Measurements from ENCODE around the gene RPS8.

RPS8 gene

DNA sequence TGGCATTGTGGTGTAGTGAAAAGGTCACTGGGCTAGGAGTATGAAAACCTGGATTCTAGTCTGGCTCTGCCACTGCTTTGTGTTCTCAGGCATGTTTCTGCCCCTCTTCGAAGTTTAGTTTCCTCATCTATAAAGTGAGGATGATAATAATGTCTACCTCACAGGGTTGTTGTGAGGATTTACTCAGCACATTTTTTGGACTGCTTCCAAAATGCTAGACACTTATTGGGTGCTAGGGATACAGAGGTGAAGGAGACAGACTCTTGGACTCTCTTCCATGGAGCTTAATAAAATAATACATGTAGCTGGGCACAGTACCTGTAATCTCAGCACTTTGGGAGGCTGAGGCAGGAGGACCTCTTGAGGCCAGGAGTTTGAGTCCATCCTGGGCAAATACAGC is 32.1 kb upstream of the RPS8 start:
- Histone ChIP-seq H2AFZ (ENCODE audit: insufficient read depth, low read length, poor library complexity) (no peak overlapping the region), H3K79me2 (ENCODE audit: control insufficient read depth, insufficient read depth, low read length, poor library complexity) (peaks cover 7% of the 10 kb centered on the region), H3K14ac (ENCODE audit: low read length) (no peak overlapping the region), H3K4ac (ENCODE audit: low read depth, low read length) (no peak overlapping the region), H2BK12ac (ENCODE audit: low read length) (no peak overlapping the region), H2BK120ac (ENCODE audit: insufficient read depth, low read length, poor library complexity) (no peak overlapping the region), H3K27me3 (ENCODE audit: insufficient read depth, low read length) (no peaks in the 10 kb centered on the region), H3K4me1 (ENCODE audit: control insufficient read depth in 1 of 2, insufficient read depth in 2 of 2, low read length in 2 of 2) (peaks cover 2 to 3% of the 10 kb centered on the region in 2 experiments), H3K9me3 (ENCODE audit: insufficient read depth, low read depth, low read length) (no peaks in the 10 kb centered on the region), H3K27ac (ENCODE audit: low read depth, low read length) (no peak overlapping the region), H2AK5ac (ENCODE audit: low read length) (no peak overlapping the region), H3K79me1 (ENCODE audit: low read length) (peaks cover 7% of the 10 kb centered on the region), H2BK5ac (ENCODE audit: low read depth, low read length, poor library complexity) (no peak overlapping the region), H3K18ac (ENCODE audit: low read length) (no peak overlapping the region), H3K36me3 (ENCODE audit: control insufficient read depth in 1 of 2, insufficient read depth in 2 of 2, low read length in 2 of 2) (peaks cover 22 to 30% of the 10 kb centered on the region in 2 experiments), H4K12ac (ENCODE audit: low read depth, low read length) (no peak overlapping the region), H3K9ac (ENCODE audit: low read length) (no peak overlapping the region), H3K4me3 (ENCODE audit: low read depth, low read length) (no peak overlapping the region), H3K4me2 (ENCODE audit: low read length) (no peak overlapping the region), H4K91ac (ENCODE audit: low read depth, low read length) (no peak overlapping the region), H3K23ac (ENCODE audit: low read length) (no peak overlapping the region), H4K8ac (ENCODE audit: low read depth, low read length) (no peak overlapping the region)
- no peak for DNase-seq
- no CpG with 5 or more reads among the region's 1 CpG for WGBS (ENCODE audit: extremely low coverage, insufficient coverage, insufficient read length)

DNA sequence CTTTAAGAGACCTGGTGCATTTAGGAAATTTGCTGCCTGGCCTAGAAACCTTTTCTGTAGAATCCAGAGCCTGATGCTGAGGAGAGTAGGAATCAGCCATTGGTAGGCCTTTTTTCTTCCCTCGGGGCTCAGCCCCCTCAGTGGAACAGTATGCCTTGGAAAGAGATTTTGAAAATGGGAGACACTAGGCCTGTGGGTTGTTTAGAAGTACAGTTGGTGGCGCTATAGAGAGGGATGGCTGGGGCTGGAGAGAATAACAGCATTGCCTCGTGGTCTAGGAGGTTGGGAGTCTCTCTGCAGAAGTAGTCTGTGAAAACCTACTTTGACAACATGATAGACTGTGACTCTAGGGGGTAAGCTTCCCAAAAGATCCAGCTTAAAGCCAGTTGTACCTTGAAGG is 27.5 kb upstream of the RPS8 start:
- Histone ChIP-seq H3K23ac (ENCODE audit: low read length) (no peak overlapping the region), H2AFZ (ENCODE audit: insufficient read depth, low read length, poor library complexity) (no peak overlapping the region), H3K4me1 (ENCODE audit: control insufficient read depth in 1 of 2, insufficient read depth in 2 of 2, low read length in 2 of 2) (no peaks in the 10 kb centered on the region), H3K4me2 (ENCODE audit: low read length) (no peak overlapping the region), H3K36me3 (ENCODE audit: control insufficient read depth in 1 of 2, insufficient read depth in 2 of 2, low read length in 2 of 2) (peaks cover 37 to 45% of the 10 kb centered on the region in 2 experiments), H3K79me2 (ENCODE audit: control insufficient read depth, insufficient read depth, low read length, poor library complexity) (no peaks in the 10 kb centered on the region), H3K4ac (ENCODE audit: low read depth, low read length) (no peak overlapping the region), H4K8ac (ENCODE audit: low read depth, low read length) (no peak overlapping the region), H2BK12ac (ENCODE audit: low read length) (no peak overlapping the region), H3K27ac (ENCODE audit: low read depth, low read length) (no peak overlapping the region), H2AK5ac (ENCODE audit: low read length) (no peak overlapping the region), H4K12ac (ENCODE audit: low read depth, low read length) (no peak overlapping the region), H3K27me3 (ENCODE audit: insufficient read depth, low read length) (no peaks in the 10 kb centered on the region), H3K14ac (ENCODE audit: low read length) (no peak overlapping the region), H3K4me3 (ENCODE audit: low read depth, low read length) (no peak overlapping the region), H3K18ac (ENCODE audit: low read length) (no peak overlapping the region), H3K79me1 (ENCODE audit: low read length) (no peaks in the 10 kb centered on the region), H4K91ac (ENCODE audit: low read depth, low read length) (no peak overlapping the region), H3K9ac (ENCODE audit: low read length) (no peak overlapping the region), H3K9me3 (ENCODE audit: insufficient read depth, low read depth, low read length) (no peaks in the 10 kb centered on the region), H2BK120ac (ENCODE audit: insufficient read depth, low read length, poor library complexity) (no peak overlapping the region), H2BK5ac (ENCODE audit: low read depth, low read length, poor library complexity) (no peak overlapping the region)
- no CpG with 5 or more reads among the region's 3 CpGs for WGBS (ENCODE audit: extremely low coverage, insufficient coverage, insufficient read length)
- DNase-seq: no peak

DNA sequence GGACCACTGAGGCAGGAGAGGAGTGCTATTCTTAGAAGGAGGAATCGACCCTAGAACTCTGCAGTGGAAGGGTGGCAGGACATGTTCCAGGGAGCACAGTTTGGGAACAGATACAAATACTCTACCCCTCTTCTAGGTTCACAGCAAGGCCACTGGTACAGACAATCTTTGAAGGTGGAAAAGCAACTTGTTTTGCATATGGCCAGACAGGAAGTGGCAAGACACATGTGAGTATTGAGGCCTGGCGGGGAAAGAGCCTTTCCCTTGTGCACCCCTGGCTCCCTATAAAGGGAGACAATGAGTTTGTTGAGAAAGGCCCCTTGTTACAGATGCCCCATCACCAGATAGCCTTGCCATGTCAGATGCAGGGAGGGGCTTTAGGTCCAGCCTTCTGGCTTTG is 17.9 kb upstream of the RPS8 start:
- H3K79me1 ChIP-seq (ENCODE audit: low read length): no peaks in the 10 kb centered on the region
- H3K4me2 ChIP-seq (ENCODE audit: low read length): no peak overlapping the region
- H3K4me1 ChIP-seq (ENCODE audit: control insufficient read depth in 1 of 2, insufficient read depth in 2 of 2, low read length in 2 of 2): no peaks in the 10 kb centered on the region
- no peak overlapping the region for H4K91ac ChIP-seq (ENCODE audit: low read depth, low read length)
- no peak overlapping the region for H2AFZ ChIP-seq (ENCODE audit: insufficient read depth, low read length, poor library complexity)
- H3K79me2 ChIP-seq (ENCODE audit: control insufficient read depth, insufficient read depth, low read length, poor library complexity): no peaks in the 10 kb centered on the region
- H3K9me3 ChIP-seq (ENCODE audit: insufficient read depth, low read depth, low read length): no peaks in the 10 kb centered on the region
- no peaks in the 10 kb centered on the region for H3K27me3 ChIP-seq (ENCODE audit: insufficient read depth, low read length)
- no peak overlapping the region for H3K23ac ChIP-seq (ENCODE audit: low read length)
- H3K18ac ChIP-seq (ENCODE audit: low read length): no peak overlapping the region
- no peak overlapping the region for H3K27ac ChIP-seq (ENCODE audit: low read depth, low read length)
- no peak for DNase-seq
- no peak overlapping the region for H4K8ac ChIP-seq (ENCODE audit: low read depth, low read length)
- WGBS (ENCODE audit: extremely low coverage, insufficient coverage, insufficient read length): no CpG with 5 or more reads among the region's 2 CpGs
- peaks cover 68 to 86% of the 10 kb centered on the region in 2 experiments for H3K36me3 ChIP-seq (ENCODE audit: control insufficient read depth in 1 of 2, insufficient read depth in 2 of 2, low read length in 2 of 2)
- H3K4ac ChIP-seq (ENCODE audit: low read depth, low read length): no peak overlapping the region
- no peak overlapping the region for H3K14ac ChIP-seq (ENCODE audit: low read length)
- no peak overlapping the region for H3K9ac ChIP-seq (ENCODE audit: low read length)
- H2AK5ac ChIP-seq (ENCODE audit: low read length): no peak overlapping the region
- H3K4me3 ChIP-seq (ENCODE audit: low read depth, low read length): no peak overlapping the region
- no peak overlapping the region for H2BK120ac ChIP-seq (ENCODE audit: insufficient read depth, low read length, poor library complexity)
- no peak overlapping the region for H2BK12ac ChIP-seq (ENCODE audit: low read length)
- no peak overlapping the region for H4K12ac ChIP-seq (ENCODE audit: low read depth, low read length)
- no peak overlapping the region for H2BK5ac ChIP-seq (ENCODE audit: low read depth, low read length, poor library complexity)

DNA sequence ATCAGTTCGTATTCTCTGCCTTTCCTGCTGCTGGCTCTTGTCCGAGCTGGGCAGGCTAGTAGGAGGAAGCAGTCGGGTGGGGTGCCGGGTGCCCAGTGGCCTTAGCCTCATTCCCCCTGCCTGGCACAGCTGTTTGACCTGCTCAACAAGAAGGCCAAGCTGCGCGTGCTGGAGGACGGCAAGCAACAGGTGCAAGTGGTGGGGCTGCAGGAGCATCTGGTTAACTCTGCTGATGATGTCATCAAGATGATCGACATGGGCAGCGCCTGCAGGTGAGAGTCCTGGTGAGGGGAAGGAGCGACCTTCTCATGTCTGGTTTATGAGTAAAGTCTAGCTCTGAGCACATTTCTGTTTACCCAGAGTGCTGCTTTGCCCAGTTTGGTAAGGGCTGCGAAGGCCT is 16.3 kb upstream of the RPS8 start:
- no peak overlapping the region for H4K12ac ChIP-seq (ENCODE audit: low read depth, low read length)
- no peak overlapping the region for H3K14ac ChIP-seq (ENCODE audit: low read length)
- no peak overlapping the region for H2AK5ac ChIP-seq (ENCODE audit: low read length)
- H3K4me2 ChIP-seq (ENCODE audit: low read length): no peak overlapping the region
- no peak overlapping the region for H3K23ac ChIP-seq (ENCODE audit: low read length)
- WGBS (ENCODE audit: extremely low coverage, insufficient coverage, insufficient read length): no CpG with 5 or more reads among the region's 11 CpGs
- H2BK12ac ChIP-seq (ENCODE audit: low read length): no peak overlapping the region
- H3K79me1 ChIP-seq (ENCODE audit: low read length): no peaks in the 10 kb centered on the region
- no peak overlapping the region for H3K9ac ChIP-seq (ENCODE audit: low read length)
- no peak overlapping the region for H3K18ac ChIP-seq (ENCODE audit: low read length)
- peaks cover 70 to 86% of the 10 kb centered on the region in 2 experiments for H3K36me3 ChIP-seq (ENCODE audit: control insufficient read depth in 1 of 2, insufficient read depth in 2 of 2, low read length in 2 of 2)
- H3K79me2 ChIP-seq (ENCODE audit: control insufficient read depth, insufficient read depth, low read length, poor library complexity): no peaks in the 10 kb centered on the region
- no peaks in the 10 kb centered on the region for H3K4me1 ChIP-seq (ENCODE audit: control insufficient read depth in 1 of 2, insufficient read depth in 2 of 2, low read length in 2 of 2)
- no peak overlapping the region for H2BK5ac ChIP-seq (ENCODE audit: low read depth, low read length, poor library complexity)
- no peak overlapping the region for H2BK120ac ChIP-seq (ENCODE audit: insufficient read depth, low read length, poor library complexity)
- DNase-seq: no peak
- H3K4me3 ChIP-seq (ENCODE audit: low read depth, low read length): no peak overlapping the region
- no peak overlapping the region for H4K91ac ChIP-seq (ENCODE audit: low read depth, low read length)
- no peaks in the 10 kb centered on the region for H3K27me3 ChIP-seq (ENCODE audit: insufficient read depth, low read length)
- H3K27ac ChIP-seq (ENCODE audit: low read depth, low read length): no peak overlapping the region
- H2AFZ ChIP-seq (ENCODE audit: insufficient read depth, low read length, poor library complexity): no peak overlapping the region
- H3K4ac ChIP-seq (ENCODE audit: low read depth, low read length): no peak overlapping the region
- no peak overlapping the region for H4K8ac ChIP-seq (ENCODE audit: low read depth, low read length)
- H3K9me3 ChIP-seq (ENCODE audit: insufficient read depth, low read depth, low read length): no peaks in the 10 kb centered on the region
